ENCODE data around the gene CGB5. TPM values are rescaled to one million over a fixed set of nuclear protein-coding genes. Genes with fewer than 3 reads are reported as not detected.

Gene CGB5
- total RNA-seq, 3 donors from 2014 or later, result not detected

DNA sequence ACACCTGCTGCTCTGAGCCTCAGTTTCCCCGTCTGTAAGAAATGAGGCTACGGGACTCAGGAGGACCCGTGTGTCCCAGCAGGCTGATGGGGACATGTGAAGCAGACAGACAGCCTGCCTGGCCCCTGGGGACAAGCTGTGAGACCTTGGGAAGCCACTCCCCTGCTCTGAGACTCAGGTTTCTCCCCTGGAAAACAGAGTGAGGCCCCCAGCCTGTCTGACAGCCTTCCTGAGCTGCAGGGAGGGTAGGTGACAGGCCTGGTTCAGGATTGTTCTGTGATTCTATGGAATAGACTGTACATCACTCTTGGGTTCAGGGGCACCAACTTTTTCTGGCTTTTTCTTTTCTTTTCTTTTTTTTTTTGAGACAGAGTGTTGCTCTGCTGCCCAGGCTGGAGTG is 23.9 kb downstream of the CGB5 start:
- DNase-seq, result no peak
- peaks cover 5% of the 10 kb centered on the region for H3K4me1 ChIP-seq (ENCODE audit: low read depth)
- ATAC-seq, result no peak
- TF ChIP-seq CTCF (IDR thresholded peaks at IDR 0.05), result no peak
- H3K9me3 ChIP-seq, result no peaks in the 10 kb centered on the region
- no peaks in the 10 kb centered on the region for H3K36me3 ChIP-seq (ENCODE audit: low read depth)
- no peak overlapping the region for H3K4me3 ChIP-seq
- intact Hi-C loops (cut with DNase I, micrococcal nuclease), result no loop called here

- Histone ChIP-seq H3K4me1 (ENCODE audit: low read depth) (peaks cover 5% of the 10 kb centered on the region), H3K9me3 (no peaks in the 10 kb centered on the region), H3K4me3 (no peak overlapping the region), H3K36me3 (ENCODE audit: low read depth) (no peaks in the 10 kb centered on the region)
- no peak for DNase-seq
- no peak for TF ChIP-seq CTCF (IDR thresholded peaks at IDR 0.05)
- ATAC-seq, result no peak
- intact Hi-C loops (cut with DNase I, micrococcal nuclease), result no loop called here
These were observed 25.4 kb downstream of the CGB5 start for GRCh38 chr19:49069026-49069425.

GRCh38 chr19:49070416-49070815 is 26.8 kb downstream of the CGB5 start:
- no peak for DNase-seq
- no peaks in the 10 kb centered on the region for H3K36me3 ChIP-seq (ENCODE audit: low read depth)
- intact Hi-C loops (cut with DNase I, micrococcal nuclease), result no loop called here
- no peak overlapping the region for H3K4me3 ChIP-seq
- no peak for ATAC-seq
- no peaks in the 10 kb centered on the region for H3K9me3 ChIP-seq
- no peak for TF ChIP-seq CTCF (IDR thresholded peaks at IDR 0.05)
- no peaks in the 10 kb centered on the region for H3K4me1 ChIP-seq (ENCODE audit: low read depth)

GRCh38 chr19:49071860-49072547 is 28.4 kb downstream of the CGB5 start:
- Histone ChIP-seq H3K9me3 (no peaks in the 10 kb centered on the region), H3K4me3 (no peak overlapping the region), H3K36me3 (ENCODE audit: low read depth) (no peaks in the 10 kb centered on the region), H3K4me1 (ENCODE audit: low read depth) (no peaks in the 10 kb centered on the region)
- DNase-seq, result peak in 1 of 3 donors; percentile 51
- ATAC-seq, result peak; percentile 46
- no peak for TF ChIP-seq CTCF (IDR thresholded peaks at IDR 0.05)
- intact Hi-C loops (cut with DNase I, micrococcal nuclease), result no loop called here

DNA sequence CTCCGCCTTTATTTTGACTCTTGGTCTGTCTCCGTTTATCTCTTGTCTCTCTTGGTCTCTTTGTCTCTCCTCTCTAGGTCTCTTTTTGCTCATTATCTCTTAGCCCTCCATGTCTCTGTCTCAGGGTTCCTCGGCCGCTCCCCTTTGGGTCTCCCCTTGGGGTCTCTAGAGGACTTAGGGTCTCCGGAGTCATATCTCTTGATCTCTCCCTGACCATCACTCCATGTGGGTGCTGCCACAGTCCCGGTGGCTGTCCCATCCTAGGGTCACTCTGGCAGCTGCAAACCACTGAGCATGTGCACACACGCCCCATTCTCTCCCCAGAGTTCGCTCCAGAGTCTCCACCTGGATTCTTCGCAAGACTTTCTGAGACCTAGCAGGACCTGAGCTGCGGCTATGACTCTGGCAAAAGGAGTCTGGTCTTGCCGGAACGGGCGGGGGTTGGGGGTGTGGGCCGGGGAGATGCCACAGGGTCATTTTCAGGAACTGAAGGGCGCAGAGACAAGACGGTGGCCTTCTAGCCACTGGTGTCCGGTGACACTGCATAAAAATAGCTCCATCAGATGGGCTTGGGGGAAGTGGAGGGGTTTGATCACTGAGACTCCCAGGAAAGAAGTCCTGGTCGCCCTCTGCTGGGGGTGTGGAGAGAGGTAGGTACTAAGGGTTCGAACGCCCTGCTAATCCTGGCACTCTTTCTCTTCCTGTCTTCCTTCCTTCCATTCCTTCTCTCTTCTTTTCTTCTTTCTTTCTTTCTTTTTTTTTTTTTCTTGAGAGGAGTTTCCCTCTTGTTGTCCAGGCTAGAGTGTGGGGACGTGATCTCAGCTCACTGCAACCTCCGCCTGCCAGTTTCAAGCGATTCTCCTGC is 30.1 kb downstream of the CGB5 start:
- Histone ChIP-seq H3K4me3 (no peak overlapping the region), H3K9me3 (no peaks in the 10 kb centered on the region), H3K4me1 (ENCODE audit: low read depth) (no peaks in the 10 kb centered on the region), H3K36me3 (ENCODE audit: low read depth) (no peaks in the 10 kb centered on the region)
- DNase-seq (no peak), ATAC-seq (peak; percentile 38)
- no peak for TF ChIP-seq CTCF (IDR thresholded peaks at IDR 0.05)
- intact Hi-C loops (cut with DNase I, micrococcal nuclease), result no loop called here
